GM21576 (cell line): ENCODE measurements around the gene SUMF1.
A peak's percentile ranks its signal among the peaks of the same experiment; 100 is the strongest.

ENCODE experiments used
- ATAC-seq: cut with Tn5 transposase; IDR thresholded peaks from one replicate; pipeline ENCODE4 v1.9.1; 2021; ENCODE audit warnings: mild to moderate bottlenecking, moderate library complexity; ENCODE audit not compliant: unreplicated experiment

The SUMF1 gene

DNA sequence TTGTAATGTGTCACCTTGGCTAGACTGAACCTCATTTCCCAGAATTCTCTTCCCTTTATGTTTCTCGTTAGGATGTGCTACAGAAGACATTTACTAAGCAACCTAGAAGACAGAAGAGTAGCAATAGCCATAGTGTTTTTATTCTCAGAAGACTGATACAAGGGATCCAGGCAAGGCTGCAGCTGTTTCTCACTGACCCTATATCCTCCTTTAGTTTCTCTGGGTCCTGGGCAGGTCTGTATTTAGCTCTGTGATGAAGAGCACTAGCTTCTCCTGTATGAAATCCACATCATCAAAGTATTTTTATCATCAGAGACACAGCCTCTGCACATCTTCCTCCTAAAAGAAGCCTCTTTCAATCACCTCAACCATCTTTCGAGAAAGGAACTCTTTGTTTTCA is 72.5 kb downstream of the SUMF1 start:
- ATAC-seq: no peak

DNA sequence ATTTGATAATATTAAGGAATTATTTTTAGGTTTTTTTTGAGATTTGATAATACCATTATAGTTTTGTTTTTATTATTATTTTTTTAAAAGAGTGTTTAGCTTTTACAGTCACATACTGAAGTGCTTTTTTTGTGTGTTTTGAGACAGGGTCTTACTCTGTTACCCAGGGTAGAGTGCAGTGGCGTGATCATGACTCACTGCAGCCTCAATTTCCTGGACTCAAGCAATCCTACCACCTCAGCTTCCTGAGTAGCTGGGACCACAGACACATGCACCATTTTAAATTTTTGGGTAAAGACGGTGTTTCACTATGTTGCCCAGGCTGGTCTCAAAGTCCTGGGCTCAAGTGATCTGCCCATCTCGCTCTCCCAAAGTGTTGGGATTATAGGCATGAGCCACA is 73.0 kb downstream of the SUMF1 start:
- ATAC-seq: no peak

DNA sequence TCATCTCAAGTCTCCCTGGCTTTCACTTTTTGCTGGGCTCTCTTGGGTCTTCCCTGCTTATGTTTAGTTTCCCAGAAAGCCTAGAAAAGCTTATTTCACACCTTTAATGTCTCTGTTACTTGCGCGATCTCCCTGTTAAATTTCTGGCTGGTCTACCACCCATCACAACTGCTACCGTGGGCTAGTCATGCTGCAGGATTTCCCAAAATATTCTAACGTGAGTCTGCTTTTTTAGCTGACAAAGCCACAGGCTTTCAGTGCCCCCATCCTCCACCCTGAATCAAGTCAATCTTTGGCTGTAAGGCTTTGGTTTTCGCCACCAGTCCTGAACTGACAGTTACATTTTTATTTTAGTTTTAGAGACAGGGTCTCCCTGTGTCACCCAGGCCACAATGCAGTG is 74.1 kb downstream of the SUMF1 start:
- no peak for ATAC-seq

DNA sequence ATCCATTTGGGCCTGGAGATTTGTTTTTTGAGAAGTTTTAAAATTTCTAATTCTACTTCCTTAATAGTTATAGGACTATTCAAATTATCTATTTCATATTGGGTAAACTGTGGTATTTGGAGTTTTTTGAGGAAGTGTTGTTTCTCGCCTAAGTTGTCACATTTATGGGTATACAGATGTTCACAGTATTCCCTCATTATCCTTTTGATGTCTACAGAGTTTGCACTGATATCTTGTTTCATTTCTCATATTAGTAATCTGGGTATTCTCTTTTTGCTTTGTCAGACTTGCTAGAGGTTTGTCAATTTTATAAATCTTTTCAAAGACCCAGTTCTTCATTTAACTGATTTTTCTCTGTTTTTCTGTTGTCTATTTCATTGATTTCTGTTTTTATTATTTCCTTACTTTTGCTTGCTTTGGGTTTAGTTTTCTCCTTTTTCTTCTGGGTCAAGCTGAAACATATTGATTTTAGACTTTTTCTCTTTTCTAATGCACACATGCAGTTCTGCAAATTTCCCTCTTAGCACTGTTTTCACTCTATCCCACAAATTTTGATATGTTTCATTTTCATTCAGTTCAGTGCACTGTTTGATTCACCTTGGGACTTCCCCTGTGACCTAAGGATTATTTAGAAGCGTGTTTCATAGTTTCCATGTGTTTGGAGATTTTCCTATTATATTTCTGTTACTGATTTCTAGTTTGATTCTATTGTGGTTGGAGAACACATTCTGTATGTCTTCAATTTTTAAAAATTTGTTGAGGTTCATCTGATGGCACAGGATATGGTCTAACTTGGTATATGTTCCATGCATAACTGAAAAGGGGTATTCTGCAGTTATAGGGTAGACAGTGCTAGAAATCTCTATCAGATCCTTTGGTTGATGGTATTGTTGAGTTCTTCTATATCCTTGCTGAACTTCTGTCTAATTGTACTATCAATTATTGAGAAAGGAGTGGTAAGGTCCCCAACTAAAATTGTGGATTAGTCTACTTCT is 79.6 kb downstream of the SUMF1 start:
- no peak for ATAC-seq

DNA sequence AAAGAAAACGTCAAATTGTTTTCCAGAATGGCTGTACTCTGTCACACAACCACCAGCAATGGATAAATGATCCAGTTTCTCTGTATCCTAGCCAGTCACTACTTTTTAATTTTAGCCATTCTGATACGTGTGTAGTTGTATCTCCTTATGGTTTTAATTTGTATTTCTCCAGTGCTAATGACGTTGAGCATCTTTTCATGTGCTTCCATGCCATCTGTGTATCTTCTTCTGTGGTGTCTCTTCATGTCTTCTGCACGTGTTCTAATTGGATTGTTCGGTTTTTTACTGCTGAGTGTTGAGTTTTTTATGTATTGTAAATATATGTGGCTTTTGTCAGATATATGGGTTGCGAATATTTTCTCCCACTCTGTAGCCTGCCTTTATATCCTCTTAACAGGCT is 81.9 kb downstream of the SUMF1 start:
- ATAC-seq: no peak

DNA sequence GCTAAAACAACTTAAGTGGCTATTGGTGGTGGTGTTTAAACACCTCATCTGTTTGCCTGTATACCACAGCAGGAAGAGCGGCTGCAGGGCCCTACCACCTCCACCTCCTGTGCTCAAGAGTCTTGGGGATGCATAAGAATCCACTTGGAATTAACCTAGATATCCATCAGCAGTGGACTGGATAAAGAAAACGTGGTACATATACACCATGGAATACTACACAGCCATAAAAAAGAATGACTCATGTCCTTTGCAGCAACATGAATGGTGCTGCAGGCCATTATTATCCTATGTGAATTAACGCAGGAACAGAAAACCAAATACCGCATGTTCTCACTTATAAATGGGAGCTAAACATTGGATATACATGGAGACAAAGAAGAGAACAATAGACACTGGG is 87.1 kb downstream of the SUMF1 start:
- ATAC-seq: no peak

DNA sequence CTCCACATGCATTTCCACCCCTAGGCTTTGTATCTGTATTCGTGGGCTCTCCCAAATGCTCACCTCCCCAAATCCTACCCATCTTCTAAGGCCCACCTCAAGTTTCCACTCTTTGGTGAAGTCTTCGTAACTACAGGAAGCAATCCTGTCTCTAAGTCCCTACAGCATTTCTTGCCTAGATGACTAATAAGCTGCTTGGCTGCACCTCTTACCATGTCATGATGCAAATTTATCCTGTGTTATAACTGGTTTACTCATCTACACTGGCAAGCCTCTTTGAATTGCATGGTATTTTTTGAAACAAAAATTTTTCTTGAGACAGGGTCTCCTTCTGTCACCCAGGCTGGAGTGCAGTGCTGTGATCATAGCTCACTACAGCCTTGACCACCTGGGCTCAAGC is 90.6 kb downstream of the SUMF1 start:
- no peak for ATAC-seq

DNA sequence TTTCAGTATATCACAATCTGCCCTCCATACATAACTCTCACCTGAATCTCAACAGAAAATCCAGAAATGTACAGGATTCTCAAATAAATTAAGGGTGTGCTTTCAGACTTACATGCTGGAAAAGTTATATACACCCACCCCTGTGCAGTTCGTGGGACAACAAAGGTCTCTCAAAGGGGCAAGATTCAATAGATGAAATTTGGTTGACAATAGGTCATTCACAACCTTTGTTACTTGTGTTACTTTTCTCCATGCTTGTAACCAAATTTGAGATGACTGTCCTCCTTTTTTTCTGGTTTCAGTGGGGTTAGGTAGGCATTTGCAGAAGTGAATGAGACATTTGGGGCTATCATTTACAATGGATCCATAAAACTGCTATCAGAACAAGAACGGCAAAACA is 91.2 kb downstream of the SUMF1 start:
- no peak for ATAC-seq

DNA sequence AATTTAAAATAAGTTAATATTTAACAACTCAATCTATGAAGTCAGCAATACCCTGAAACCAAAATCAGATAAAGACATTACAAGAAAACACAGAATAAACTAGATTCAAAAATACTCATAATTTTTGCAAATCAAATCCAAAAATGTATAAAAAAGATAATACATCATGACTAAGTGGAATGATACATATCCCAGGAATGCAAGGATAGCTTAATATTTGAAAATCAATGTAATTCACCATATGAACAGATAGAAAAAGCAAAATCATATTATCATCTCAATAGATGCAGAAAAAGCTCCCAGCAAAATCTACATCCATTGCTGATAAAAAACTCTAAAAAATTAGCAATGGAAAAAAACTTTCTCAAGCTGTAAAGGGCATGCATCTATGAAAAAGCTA is 93.4 kb downstream of the SUMF1 start:
- ATAC-seq: no peak

DNA sequence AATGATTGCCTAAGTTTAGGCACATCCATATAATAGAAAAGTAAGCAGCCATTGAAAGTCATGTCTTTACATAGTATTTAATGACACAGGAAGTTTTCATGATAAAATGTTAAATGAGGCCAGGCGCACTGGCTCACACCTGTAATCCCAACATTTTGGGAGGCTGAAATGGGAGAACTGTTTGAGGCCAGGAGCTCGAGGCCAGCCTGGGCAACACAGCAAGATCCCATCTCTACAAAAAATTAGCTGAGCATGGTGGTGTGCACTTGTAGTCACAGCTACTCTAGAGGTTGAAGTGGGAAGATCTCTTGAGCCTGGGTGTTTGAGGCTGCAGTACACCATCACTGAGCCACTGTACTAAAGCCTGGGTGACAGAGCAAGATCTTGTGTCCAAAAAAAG is 104.5 kb downstream of the SUMF1 start:
- ATAC-seq: no peak

DNA sequence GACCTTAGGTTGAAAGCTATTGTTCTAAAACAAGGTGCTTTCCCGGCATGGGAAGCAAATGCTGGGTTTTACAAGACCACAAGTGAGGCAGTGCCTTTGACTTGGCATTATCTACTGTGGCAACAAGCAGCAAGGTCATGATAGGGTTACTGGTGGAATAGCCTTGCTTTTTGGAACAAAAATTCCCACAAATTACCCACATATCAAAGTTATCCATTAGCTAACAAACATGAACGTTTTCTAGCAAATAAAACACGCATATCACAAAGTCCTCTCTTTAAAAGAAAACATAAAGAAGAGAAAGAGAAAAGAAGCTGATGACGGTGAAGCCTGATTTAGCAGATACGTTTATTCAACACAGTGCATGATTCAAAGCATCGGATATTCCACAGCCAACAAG is 106.3 kb downstream of the SUMF1 start:
- no peak for ATAC-seq

DNA sequence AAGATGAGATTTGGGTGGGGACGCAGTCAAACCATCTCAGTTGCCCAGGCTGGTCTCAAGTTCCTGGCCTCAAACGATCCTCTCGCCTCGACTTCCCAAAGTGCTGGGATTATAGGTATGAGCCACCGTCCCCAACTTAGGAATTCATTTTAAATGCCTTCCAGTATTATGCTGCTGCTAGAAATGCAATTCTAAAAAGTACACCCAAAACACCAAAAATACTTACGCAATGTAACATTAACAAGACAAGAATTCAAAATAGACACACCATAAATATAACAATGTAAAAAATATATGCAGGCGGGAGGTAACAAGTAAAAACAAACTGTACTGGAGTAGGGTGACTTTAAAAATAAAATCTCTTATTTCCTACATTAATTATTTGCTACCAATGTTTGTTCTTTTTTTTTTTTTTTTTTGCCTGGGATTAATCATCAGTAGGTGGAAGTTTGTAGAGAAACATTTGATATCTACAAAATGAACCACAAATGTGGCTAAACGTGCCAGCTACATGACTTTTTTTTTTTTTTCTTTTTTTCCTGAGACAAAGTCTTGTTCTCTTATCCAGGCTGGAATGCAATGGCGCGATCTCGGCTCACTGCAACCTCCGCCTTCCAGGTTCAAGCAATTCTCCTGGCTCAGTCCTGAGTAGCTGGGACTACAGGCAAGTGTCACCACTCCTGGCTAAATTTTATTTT is 107.1 kb downstream of the SUMF1 start:
- ATAC-seq: no peak

DNA sequence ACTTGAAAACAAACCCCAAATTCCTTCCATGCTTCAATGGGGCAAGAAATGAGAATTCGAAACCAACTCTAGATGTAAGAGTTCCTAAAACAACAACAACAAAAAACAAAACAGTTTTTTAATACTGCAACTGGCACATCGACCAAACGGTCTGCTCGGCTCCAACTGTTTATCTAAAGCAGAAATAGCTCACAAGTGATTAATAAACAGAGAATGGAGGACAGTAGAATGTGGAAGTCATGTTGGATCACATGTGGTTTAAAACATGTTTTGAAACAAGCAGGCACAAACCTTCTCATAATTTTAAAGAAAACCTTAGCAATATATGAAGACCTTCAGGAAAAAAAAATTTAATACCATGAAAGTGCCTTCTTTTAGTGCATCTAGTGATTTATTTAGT is 108.8 kb downstream of the SUMF1 start:
- ATAC-seq: no peak

DNA sequence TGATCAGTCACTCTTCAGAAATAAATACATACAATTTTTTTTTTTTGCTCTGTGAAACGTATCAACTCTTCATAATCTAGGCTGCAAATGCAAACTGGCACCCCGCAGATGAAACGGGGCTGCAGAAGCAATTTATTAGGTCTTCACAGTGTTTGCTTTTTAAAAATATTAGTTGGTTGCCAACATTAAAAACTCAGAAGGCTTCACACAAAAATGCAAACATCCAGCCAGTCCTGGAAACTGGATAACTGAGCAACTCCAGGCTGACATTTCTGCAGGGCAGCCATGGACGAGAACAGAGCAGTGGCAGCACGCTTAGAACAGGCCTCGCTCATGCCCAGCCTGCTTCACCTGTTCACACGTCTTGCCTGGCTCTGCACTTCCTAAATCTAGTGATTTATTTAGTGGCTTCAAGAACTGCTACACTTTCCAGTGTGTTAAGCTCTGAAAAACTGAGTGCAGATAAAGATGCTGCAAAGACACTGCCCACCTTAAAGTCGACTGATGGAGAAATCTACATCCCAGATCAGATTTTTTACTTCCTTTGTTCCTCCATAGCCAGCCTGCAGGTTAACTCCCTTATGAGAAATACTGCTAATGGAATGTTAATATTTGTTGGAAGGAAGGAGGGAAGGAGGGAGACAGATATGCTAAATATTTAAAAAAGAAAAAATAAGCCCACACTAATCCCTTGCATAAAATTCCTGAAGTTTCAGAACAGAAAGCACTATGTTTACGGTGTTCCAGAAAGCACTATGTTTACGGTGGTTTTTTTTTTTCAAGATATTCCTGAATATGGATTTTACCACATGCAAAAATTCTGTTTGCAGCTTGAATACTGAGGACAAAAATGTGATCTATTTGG is 110.3 kb downstream of the SUMF1 start:
- no peak for ATAC-seq

DNA sequence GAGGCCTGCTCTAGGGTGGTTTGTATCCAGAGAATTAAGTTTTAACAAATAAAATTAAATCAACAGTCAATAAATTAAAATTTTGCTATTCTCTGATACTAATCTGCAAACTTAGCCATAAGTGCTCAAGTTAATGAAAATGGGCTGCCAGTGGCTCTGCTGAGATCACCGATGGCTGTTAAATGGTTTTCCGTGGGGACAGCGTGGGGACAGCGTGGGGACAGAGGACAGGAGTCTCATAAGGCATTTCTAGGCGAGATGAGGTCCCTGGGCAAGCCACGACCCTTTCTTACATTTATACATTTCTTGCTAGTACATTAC is 110.9 kb downstream of the SUMF1 start:
- no peak for ATAC-seq

DNA sequence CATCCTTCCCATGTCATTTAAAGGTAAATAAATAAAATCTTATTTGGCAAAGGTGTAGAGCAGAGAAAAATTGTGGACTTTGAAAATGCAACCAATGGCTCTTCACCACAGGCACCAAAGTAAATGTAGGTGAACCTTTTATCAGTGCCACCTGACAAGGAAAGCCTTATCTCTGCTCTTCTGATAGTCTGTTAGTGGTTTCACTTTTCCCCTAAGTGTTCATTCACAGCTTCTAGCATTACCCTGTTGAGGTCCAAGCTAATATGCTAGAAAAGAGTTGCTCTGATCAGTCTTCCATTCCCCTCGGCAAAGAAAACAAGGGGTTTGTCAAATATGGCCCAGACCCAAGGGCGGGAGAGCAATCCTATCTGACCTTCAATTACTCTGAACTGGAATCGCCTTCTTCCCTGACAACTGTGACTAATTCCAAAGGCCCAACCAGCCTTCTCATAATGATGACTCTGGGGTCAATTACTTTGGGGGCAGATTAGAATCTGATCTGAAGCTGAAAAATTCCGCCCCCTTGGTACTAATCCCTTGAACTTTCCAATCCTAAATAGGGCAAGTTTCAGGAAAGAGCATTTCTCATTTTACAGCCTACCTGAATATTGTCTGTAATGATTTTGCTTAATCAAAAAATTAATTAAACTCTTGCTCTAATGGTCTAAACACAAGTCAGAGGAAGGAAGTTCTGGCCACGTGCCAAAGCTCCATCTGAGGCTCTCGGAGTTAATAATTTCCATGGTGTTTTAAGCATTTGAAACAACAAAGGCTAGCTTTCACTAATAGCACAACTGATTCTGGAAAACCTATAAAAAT is 111.5 kb downstream of the SUMF1 start:
- no peak for ATAC-seq

DNA sequence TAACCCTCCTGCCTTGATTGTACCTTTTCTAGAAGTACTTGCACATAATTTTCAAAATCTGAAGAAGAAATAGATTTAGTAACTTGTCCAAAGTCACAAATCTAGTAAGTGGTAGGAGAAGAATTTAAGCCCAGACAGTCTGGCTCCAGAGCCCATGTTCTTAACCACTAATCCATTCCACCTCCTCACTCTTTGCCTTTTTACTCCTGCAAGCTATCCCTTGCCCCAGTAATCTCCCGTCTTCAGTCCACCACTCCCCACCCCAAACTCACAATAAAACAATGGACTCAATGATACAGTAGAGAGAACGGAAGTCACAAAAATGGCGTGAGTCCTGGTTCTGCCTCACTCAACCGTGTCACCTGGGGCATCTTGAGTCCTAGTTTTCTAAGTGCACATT is 115.2 kb downstream of the SUMF1 start:
- ATAC-seq: no peak

DNA sequence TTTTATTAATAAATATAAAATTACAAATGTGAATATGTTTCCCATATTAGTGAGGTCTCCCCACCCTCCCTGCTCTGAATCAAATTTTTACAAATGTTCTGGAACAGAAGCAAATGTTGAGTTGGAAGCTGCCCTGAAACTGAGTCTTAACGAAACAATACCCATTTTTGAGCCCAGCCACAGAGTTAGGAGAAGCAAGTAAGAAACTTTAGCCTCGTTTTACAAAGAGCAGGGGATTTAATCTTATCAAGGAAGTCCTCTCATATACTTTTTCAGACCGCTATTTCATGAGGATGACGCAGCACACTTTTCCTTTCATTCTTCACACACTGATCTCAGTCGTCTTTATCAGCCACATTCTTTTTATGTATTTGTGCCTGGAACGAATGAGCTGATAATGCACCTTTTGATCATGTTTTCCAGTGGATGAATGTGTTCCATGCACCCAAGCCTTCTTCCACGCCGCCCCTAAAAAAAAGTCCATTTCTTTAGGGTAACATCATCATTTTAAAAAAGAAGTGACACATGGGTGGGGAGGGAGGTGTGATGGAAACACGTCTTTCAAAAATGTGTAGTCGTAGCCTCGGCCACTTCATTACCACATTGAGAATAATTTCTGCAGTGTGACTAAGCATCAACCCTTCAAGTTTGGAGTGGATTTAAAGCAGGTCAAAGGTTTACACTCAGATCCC is 115.8 kb downstream of the SUMF1 start:
- peak; percentile 34 for ATAC-seq

DNA sequence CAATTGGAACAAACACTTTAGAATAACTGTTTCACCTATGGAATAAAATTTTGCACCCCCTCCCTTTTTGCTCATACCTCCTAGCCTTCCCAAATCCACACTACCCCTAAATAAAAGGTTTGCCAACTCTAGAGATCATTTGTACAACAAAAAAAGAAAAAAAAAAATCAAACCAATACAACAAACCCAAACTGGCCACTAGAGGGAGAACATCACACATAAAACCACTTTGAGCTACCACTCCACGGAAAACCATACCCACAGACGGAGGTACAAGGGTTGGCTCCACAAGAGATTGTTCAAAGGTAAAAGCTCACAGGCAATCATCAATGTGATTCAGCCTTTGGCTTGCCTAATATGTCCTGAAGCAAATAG is 116.3 kb downstream of the SUMF1 start:
- ATAC-seq: peak; percentile 86

DNA sequence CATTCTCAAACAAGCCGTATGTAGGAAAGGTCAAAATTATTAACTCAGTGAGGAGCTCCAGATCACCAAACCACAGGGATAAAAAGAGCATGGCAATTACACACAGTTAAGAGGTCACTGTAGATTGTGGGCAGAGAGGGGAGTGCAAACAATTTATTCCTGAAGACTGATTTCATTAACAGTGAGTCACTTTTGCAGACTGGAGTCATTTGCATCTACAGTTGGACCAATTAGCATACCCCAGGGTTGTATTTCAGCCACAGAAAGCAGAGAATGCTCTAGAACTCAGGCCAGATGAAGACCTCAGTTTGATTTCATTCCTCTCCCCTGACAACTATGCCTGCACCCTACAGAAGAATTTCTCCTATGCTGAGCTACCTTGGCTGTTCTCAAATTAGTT is 123.8 kb downstream of the SUMF1 start:
- no peak for ATAC-seq
